GM19463 (cell line): ENCODE results near the gene PPP1R1C.

Experiments used
- ATAC-seq: cut with Tn5 transposase; IDR thresholded peaks from one replicate; pipeline ENCODE4 v1.9.1; 2021; ENCODE audit warnings: mild to moderate bottlenecking, moderate library complexity; ENCODE audit not compliant: unreplicated experiment

The PPP1R1C gene

GRCh38 chr2:181971032-181971431 lies 14.6 kb upstream of the PPP1R1C start:
- ATAC-seq, result no peak

DNA sequence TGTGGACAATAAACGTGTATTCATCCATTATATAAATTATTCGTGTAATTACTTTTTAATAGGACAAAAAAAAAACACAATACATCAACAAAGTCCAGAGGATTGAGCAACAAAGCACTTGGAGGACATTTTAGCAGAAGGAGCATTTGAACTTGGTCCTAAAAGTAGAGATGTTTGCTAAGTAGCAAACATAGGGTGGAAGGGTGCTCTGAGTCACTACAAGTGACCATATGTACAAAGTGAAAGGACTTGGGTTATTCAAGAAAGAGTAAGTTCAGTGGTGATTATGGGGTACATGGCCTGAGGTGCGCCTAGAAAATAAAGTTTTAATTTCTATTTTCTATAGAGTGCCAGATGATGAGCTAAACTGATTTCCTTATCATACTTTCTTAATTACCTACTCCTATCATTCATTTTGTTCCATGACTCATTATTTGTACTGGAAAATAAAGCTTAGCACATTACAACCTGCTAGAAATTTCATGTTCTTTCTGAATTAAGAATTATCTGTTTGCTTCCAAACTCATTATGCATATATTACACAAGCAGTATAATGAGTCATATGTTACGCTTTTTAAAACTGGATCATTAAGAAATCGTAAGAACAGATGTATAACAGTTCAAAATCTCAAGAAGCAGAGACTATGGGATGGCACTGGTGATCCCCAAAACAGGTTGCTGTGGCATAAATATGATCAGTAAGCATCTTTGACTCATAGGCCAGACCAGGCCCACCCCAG lies 13.1 kb upstream of the PPP1R1C start:
- no peak for ATAC-seq

DNA sequence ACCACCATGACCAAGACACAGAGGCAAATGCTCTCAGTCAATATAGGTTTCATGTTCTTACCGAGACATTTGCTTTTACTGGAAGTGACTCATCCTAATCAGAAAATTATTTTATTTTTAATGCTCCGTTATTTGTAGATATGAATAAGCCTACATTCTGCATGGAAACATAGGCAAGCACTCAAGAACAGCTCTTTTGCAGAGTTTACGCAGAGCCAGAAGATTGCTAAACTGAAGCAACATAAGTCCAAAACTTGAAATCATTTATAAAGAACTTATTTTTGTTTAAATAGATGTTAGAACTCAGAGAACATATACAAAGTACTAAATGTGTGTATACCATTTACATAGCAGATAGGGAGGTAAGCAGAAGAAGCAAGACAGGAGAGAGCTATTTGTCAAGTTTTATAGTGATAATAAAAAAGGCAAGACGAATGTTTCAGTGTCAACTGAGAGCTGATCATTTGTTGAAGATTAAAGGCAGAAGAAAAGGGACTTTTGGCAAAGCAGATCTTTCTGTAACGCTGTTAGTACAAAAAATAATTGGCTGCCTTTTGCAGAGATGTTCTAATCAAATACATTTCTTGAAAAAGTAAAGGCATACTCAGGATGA lies 12.4 kb upstream of the PPP1R1C start:
- no peak for ATAC-seq

- ATAC-seq, result peak; percentile 69
These were observed 7.8 kb upstream of the PPP1R1C start for GRCh38 chr2:181977661-181978350.

- ATAC-seq, result no peak
These were observed 7.1 kb upstream of the PPP1R1C start for GRCh38 chr2:181978351-181979150.

GRCh38 chr2:181984060-181984459 lies 1.6 kb upstream of the PPP1R1C start:
- ATAC-seq, result no peak

DNA sequence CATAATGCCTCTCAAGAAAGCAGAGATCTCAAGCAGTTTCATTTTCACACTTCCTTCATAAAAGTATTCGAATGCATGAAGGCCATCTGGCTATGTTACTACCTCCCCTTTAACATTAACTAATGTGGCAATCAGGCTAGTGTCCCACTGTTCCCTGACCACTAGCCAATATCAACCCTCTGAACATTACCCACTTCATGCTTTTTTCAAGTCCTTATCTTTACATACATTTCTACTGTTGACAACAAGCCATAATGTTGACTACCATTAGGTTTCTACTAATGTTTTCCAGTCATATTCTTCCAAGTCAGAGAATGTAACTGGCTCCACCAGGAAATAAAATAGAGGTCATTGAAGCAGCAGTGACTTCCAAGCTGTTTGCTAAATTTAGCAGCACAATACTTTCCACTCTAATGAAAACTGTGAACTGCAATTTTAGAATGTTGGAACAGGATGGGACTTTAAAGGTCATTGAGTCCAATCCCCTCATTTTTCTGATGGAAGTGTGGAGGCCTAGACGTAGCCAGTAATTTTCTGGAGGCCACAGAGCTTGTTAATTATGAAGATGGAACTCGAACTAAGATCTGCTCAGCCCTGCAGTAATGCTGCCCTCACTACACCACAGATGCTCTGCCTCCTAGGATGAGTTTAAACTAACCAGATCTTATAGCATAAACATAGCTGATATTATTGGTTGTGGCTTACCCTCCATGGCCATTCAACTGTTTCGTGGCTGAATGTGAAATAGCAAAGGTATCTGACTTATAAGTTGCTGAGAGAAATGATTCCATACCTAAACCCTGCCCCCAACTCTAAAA lies 630 bp upstream of the PPP1R1C start:
- ATAC-seq, result peak; percentile 51

- ATAC-seq, result no peak
These were observed 2.7 kb downstream of the PPP1R1C start for GRCh38 chr2:181988154-181988924.

DNA sequence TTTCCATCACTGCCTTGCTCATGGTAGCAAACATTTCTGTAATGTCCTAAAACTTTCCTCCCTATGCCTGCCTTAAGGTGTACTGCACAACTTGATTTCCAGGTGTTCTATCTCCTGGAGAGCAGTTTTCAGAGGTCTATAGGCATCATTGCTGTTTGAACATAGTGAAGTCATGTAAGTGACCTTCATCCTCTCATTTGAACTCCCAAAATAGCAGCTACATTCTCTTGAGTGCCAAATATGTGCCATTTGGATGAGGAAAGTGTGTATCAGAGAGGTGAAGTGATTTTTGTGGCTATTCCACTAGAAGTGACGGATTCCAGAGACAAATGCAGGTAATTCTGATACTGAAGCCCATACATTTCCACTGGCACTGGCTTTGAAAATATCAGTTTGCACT lies 3.4 kb downstream of the PPP1R1C start:
- ATAC-seq, result no peak

GRCh38 chr2:181991171-181991885 lies 5.7 kb downstream of the PPP1R1C start:
- peak; percentile 96 for ATAC-seq

GRCh38 chr2:181992776-181993175 lies 7.1 kb downstream of the PPP1R1C start:
- ATAC-seq, result peak; percentile 47

DNA sequence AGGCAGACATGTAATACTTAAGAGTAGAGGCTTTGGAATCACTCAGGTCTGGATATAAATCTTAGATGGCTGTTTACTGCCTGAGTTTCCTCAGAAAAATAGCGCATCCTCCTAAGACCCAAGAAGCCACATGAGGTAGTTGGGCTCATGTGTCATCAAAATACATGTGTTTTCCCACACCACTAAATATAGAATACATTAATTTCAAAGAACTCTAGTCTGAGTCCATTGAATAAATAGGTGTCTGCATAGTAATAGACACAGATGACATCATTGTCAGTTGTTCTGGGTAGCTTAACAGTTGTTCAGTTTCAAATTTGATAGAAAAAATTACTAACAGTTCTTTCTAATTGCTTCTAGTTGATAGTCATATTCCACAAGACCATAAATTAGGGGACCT lies 9.6 kb downstream of the PPP1R1C start:
- ATAC-seq, result no peak

GRCh38 chr2:181998041-181998835 lies 12.6 kb downstream of the PPP1R1C start:
- ATAC-seq, result no peak

DNA sequence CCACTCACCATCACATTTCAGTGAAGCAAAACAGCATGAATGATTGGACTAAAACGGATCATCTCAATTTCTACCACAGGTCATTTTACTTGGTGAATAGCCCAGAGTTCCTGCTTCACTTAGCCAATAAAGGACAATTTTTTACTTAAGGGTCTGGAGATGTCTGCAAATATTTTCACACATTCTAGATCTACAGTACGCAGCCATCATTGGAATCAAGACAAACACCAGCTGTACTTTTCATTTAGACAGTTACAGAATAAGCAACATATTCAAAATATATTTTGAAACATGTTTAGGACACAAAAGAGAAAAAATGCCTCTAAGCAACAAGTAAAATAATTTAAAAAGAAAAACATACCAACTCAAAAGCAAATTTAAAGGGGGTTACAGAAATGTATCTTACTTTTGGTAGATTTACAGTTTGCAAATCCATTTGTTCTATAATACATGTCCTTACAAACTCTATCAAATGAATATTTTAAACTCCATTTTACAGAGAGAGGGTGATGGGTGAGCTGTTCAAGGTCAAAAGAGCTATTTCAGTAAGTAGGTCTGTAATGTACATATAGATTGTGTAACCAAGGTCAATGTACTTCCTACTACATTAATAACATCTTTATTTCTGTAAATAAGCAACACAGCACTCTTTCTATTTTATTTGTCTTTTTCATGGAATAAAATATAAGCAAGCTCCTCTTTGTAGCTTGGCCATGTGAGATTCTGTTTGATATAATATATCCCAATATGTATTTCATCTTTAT lies 13.4 kb downstream of the PPP1R1C start:
- no peak for ATAC-seq

DNA sequence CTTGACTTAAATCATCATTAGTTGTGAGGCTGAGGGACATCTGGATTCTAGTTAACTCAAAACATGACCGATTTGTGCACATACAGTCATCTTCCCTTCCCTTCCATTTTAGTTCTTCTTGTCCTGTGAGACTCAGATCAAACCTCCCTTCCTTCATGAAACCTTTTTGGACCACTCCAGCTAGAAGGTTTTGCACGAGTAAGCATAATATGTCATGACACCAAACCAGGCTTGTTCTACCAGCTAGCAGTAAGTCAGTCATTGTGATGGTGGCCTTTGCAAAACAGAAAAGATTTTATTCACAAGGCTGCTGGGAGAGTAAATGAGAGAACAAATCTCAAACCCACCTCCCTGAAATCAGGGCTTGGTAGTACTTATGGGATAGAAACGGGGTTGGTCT lies 14.3 kb downstream of the PPP1R1C start:
- no peak for ATAC-seq

DNA sequence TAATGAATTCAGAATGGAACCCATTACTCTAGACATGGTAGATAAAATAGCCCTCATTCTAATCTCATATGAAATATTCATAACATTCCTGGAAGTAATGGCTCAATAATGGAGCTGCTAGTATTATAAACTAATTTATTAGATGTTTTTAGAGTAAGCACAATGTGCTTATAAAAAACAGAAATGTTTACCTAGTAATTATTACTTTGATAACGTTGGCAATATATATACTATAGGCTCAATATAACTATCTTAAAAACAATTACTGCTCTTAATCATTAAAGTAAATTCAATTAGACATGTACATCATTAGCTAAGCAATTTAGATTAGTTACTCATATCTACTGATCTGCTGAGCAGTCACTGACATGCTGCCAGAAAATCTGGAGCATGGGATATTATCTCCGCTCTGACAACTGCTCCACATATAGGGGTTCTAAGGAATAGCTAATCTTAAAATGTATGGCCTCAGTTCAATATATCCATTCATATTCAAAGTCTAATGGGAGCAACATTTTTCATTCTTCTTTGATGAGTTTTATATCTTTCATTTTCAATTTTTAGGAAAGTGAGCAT lies 19.4 kb downstream of the PPP1R1C start:
- ATAC-seq, result no peak
